ENCODE results near the gene MSMO1. TPM values are rescaled to one million over a fixed set of nuclear protein-coding genes. Genes with fewer than 3 reads are reported as not detected.
A peak's percentile ranks its signal among the peaks of the same experiment; 100 is the strongest.

MSMO1 gene
- total and polyA plus RNA-seq, 11 donors: 6.0 to 28.4 (median 13.2) TPM

- Histone ChIP-seq H3K27me3 (no peaks in the 10 kb centered on the region), H3K4me1 (no peaks in the 10 kb centered on the region), H3K27ac (no peak overlapping the region), H3K9me3 (no peaks in the 10 kb centered on the region), H3K4me3 (no peak overlapping the region), H3K36me3 (peaks cover 0 to 10% (median 0%) of the 10 kb centered on the region in 9 donors)
- intact Hi-C loops (cut with DNase I): loop anchor here in 4 of 10 donors (5.0 to 10.0 kb wide), 4 partner anchors 117 to 216 kb away; no protein-coding TSS in a partner anchor
- TF ChIP-seq POLR2A (IDR thresholded peaks at IDR 0.05) (no peak), CTCF (IDR thresholded peaks at IDR 0.05) (no peak)
- WGBS, 4 donors: 51 to 83% (median 67%) methylated on average over 3 of the region's 3 CpGs
- no peak for ATAC-seq
- no peak for DNase-seq
These were observed 20.4 kb downstream of the MSMO1 start for GRCh38 chr4:165347647-165348569.

- Histone ChIP-seq H3K9me3 (no peaks in the 10 kb centered on the region), H3K27me3 (no peaks in the 10 kb centered on the region), H3K27ac (no peak overlapping the region), H3K36me3 (no peaks in the 10 kb centered on the region), H3K4me1 (no peaks in the 10 kb centered on the region), H3K4me3 (no peak overlapping the region)
- WGBS, 4 donors: 79 to 83% (median 82%) methylated on average over 5 of the region's 5 CpGs
- intact Hi-C loops (cut with DNase I): loop anchor here in 1 of 10 donors (10.0 kb wide), 1 partner anchor 113 kb away; no protein-coding TSS in a partner anchor
- ATAC-seq (no peak), DNase-seq (no peak)
- TF ChIP-seq CTCF (IDR thresholded peaks at IDR 0.05): no peak
- no peak for TF ChIP-seq POLR2A (IDR thresholded peaks at IDR 0.05)
These were observed 24.1 kb downstream of the MSMO1 start for GRCh38 chr4:165351359-165352130.

GRCh38 chr4:165355900-165356300 is 28.4 kb downstream of the MSMO1 start:
- Histone ChIP-seq H3K27me3 (peaks cover 0 to 14% (median 0%) of the 10 kb centered on the region in 9 donors), H3K4me3 (no peak overlapping the region), H3K36me3 (no peaks in the 10 kb centered on the region), H3K27ac (no peak overlapping the region), H3K9me3 (no peaks in the 10 kb centered on the region), H3K4me1 (peaks cover 0 to 17% (median 0%) of the 10 kb centered on the region in 12 donors)
- intact Hi-C loops (cut with DNase I): loop anchor here in 9 of 10 donors (2.0 to 10.0 kb wide), 4 partner anchors 106 to 111 kb away; no protein-coding TSS in a partner anchor
- ATAC-seq: peak in 1 of 4 donors; percentile 49
- TF ChIP-seq POLR2A (IDR thresholded peaks at IDR 0.05) (no peak), CTCF (IDR thresholded peaks at IDR 0.05) (peak in 10 of 12 donors; percentile 10 to 56 (median 32))
- 3 to 15% (median 10%) methylated on average over 2 of the region's 2 CpGs for WGBS, 4 donors
- DNase-seq: peak in 2 of 5 donors; percentile 12 to 35

Data from heart left ventricle (tissue), 16 donors.